HUDEP-2 (cell line): Measurements from ENCODE around the gene KCNH6.
A peak's percentile ranks its signal among the peaks of the same experiment; 100 is the strongest.

Source experiments
- DNase-seq, 76 experiments: peaks; one replicate each; lab custom pipeline; 2025; ENCODE audit not compliant: unreplicated experiment in 76 of 76; lab: John Stamatoyannopoulos, UW

The KCNH6 gene

GRCh38 chr17:63486317-63487013 lies 36.7 kb upstream of the KCNH6 start:
- DNase-seq: no peak

GRCh38 chr17:63487014-63487339 lies 36.2 kb upstream of the KCNH6 start:
- DNase-seq: no peak

- DNase-seq: no peak
These were observed 34.3 kb upstream of the KCNH6 start for GRCh38 chr17:63488851-63489250.

GRCh38 chr17:63489291-63489690 lies 33.9 kb upstream of the KCNH6 start:
- no peak for DNase-seq

GRCh38 chr17:63490329-63490728 lies 32.8 kb upstream of the KCNH6 start:
- DNase-seq: no peak

- no peak for DNase-seq
These were observed 32.2 kb upstream of the KCNH6 start for GRCh38 chr17:63490858-63491400.

- DNase-seq: no peak
These were observed 31.7 kb upstream of the KCNH6 start for GRCh38 chr17:63491413-63491812.

GRCh38 chr17:63491977-63492618 lies 31.1 kb upstream of the KCNH6 start:
- DNase-seq: no peak

GRCh38 chr17:63492940-63493339 lies 30.2 kb upstream of the KCNH6 start:
- DNase-seq: no peak

- DNase-seq: no peak
These were observed 29.7 kb upstream of the KCNH6 start for GRCh38 chr17:63493411-63493810.

- no peak for DNase-seq
These were observed 28.7 kb upstream of the KCNH6 start for GRCh38 chr17:63494300-63494928.

- no peak for DNase-seq
These were observed 27.7 kb upstream of the KCNH6 start for GRCh38 chr17:63495491-63495890.

- no peak for DNase-seq
These were observed 27.0 kb upstream of the KCNH6 start for GRCh38 chr17:63496177-63496576.

- no peak for DNase-seq
These were observed 26.3 kb upstream of the KCNH6 start for GRCh38 chr17:63496663-63497400.

GRCh38 chr17:63497708-63498483 lies 25.3 kb upstream of the KCNH6 start:
- peak in 17 of 76 experiments; percentile 1 to 37 (median 12) for DNase-seq

- DNase-seq: no peak
These were observed 24.4 kb upstream of the KCNH6 start for GRCh38 chr17:63498626-63499195.

- no peak for DNase-seq
These were observed 22.4 kb upstream of the KCNH6 start for GRCh38 chr17:63500543-63501390.

GRCh38 chr17:63503341-63503705 lies 19.8 kb upstream of the KCNH6 start:
- DNase-seq: no peak

- DNase-seq: no peak
These were observed 18.9 kb upstream of the KCNH6 start for GRCh38 chr17:63504261-63504660.
